SK-N-SH (cell line): ENCODE data around the gene BNIP1. TPM values are rescaled to one million over a fixed set of nuclear protein-coding genes. Genes with fewer than 3 reads are reported as not detected.

ENCODE experiments used
- CTCF ChIA-PET: fragments of 300-600, 350-600 bp; formaldehyde crosslinking; extraction: SDS; loops from one replicate; lab custom pipeline; 2021; lab: Yijun Ruan, JAX
- POLR2A ChIA-PET: fragments of 350-600 bp; sonication (Branson Sonifier 250); formaldehyde crosslinking; extraction: SDS; loops from one replicate; lab custom pipeline; 2020; ENCODE audit warnings: antibody characterized with exemption, inconsistent platforms; lab: Yijun Ruan, JAX
- DNase-seq: peaks from one replicate; pipeline ENCODE4 v3.0.0; 2012
- H2AFZ ChIP-seq: fragments of 200-600 bp; sonication (generic); 2 replicates; pipeline ENCODE4 v1.8.1; 2016; ENCODE audit warnings: antibody characterized with exemption, mild to moderate bottlenecking, low read depth
- H3F3A ChIP-seq: fragments of 200-600 bp; sonication (generic); replicated peaks from 2 replicates; pipeline ENCODE3; 2016; ENCODE audit warnings: antibody characterized with exemption, mild to moderate bottlenecking; ENCODE audit not compliant: insufficient read depth
- H3K27ac ChIP-seq, 2 experiments: fragments of 200-500 bp in 1 of 2; fragments of 200-600 bp in 1 of 2; sonication (Bioruptor generic) in 1 of 2; sonication (generic), shearing (Covaris generic) in 1 of 2; 2 replicates each; pipeline versions ENCODE4 v1.5.1 to v1.6.1; 2014 to 2016; ENCODE audit warnings: low read depth in 2 of 2, inconsistent platforms in 1 of 2, low read length in 1 of 2, mild to moderate bottlenecking in 1 of 2, mixed read lengths in 1 of 2
- H3K27me3 ChIP-seq: fragments of 200-600 bp; sonication (generic), shearing (Covaris generic); 2 replicates; pipeline ENCODE4 v1.6.1; 2016; ENCODE audit warnings: mixed run types; ENCODE audit not compliant: insufficient read depth
- H3K36me3 ChIP-seq, 2 experiments: fragments of 200-500 bp in 1 of 2; fragments of 200-600 bp in 1 of 2; sonication (Bioruptor generic) in 1 of 2; sonication (generic) in 1 of 2; replicated peaks in 1 of 2; 2 replicates each; pipeline versions ENCODE3 to v1.5.1; 2014 to 2016; ENCODE audit warnings: low read length in 1 of 2, mild to moderate bottlenecking in 1 of 2; ENCODE audit not compliant: insufficient read depth in 2 of 2, control insufficient read depth in 1 of 2
- H3K4me1 ChIP-seq, 2 experiments: fragments of 200-500 bp in 1 of 2; fragments of 200-600 bp in 1 of 2; sonication (Bioruptor generic) in 1 of 2; sonication (generic), shearing (Covaris generic) in 1 of 2; 2 replicates each; pipeline versions ENCODE4 v1.5.1 to v1.6.1; 2014 to 2016; ENCODE audit warnings: low read depth in 1 of 2, low read length in 1 of 2, mixed run types in 1 of 2; ENCODE audit not compliant: insufficient read depth in 2 of 2, control insufficient read depth in 1 of 2
- H3K4me2 ChIP-seq: fragments of 200-600 bp; sonication (generic), shearing (Covaris generic); 2 replicates; pipeline ENCODE4 v1.6.1; 2017; ENCODE audit warnings: mixed run types
- H3K4me3 ChIP-seq, 2 experiments: fragments of 200-500 bp in 1 of 2; fragments of 200-600 bp in 1 of 2; sonication (Bioruptor generic) in 1 of 2; sonication (generic), shearing (Covaris generic) in 1 of 2; 2 replicates each; pipeline versions ENCODE4 v1.5.1 to v1.8.1; 2014 to 2016; ENCODE audit warnings: low read depth in 2 of 2, inconsistent platforms in 1 of 2, low read length in 1 of 2, mild to moderate bottlenecking in 1 of 2, mixed read lengths in 1 of 2, moderate library complexity in 1 of 2
- H3K79me2 ChIP-seq: fragments of 200-600 bp; sonication (generic); 2 replicates; pipeline ENCODE4 v1.8.1; 2017; ENCODE audit warnings: mild to moderate bottlenecking; ENCODE audit not compliant: insufficient read depth
- H3K9ac ChIP-seq: fragments of 200-600 bp; sonication (generic); 2 replicates; pipeline ENCODE4 v1.6.1; 2017; ENCODE audit warnings: mixed run types
- H3K9me2 ChIP-seq: fragments of 200-600 bp; sonication (generic); 2 replicates; pipeline ENCODE4 v1.6.1; 2017; ENCODE audit warnings: mixed run types
- H3K9me3 ChIP-seq: fragments of 200-600 bp; sonication (generic); 2 replicates; pipeline ENCODE4 v1.6.1; 2017; ENCODE audit warnings: mixed run types, mild to moderate bottlenecking, moderate library complexity
- H4K20me1 ChIP-seq: fragments of 200-600 bp; sonication (generic); 2 replicates; pipeline ENCODE4 v1.6.1; 2017; ENCODE audit warnings: mild to moderate bottlenecking, mixed run types; ENCODE audit not compliant: insufficient read depth
- CHD2 ChIP-seq: fragments of 150-350 bp; IDR thresholded peaks from 2 replicates; pipeline ENCODE4 v1.6.1; 2018; ENCODE audit warnings: low read length; ENCODE audit not compliant: partially characterized antibody
- EP300 ChIP-seq, 2 experiments: IDR thresholded peaks; 2 replicates each; pipeline versions ENCODE4 v1.4.0 to v1.6.1; 2012; ENCODE audit warnings: borderline replicate concordance in 1 of 2, low read depth in 1 of 2, low read length in 1 of 2
- FOXJ3 ChIP-seq: sonication (generic); formaldehyde crosslinking; IDR thresholded peaks from 2 replicates; pipeline ENCODE4 v1.5.1; 2020; ENCODE audit warnings: mild to moderate bottlenecking, missing genetic modification reagents
- FOXM1 ChIP-seq: IDR thresholded peaks from 2 replicates; pipeline ENCODE4 v1.4.0; 2012; ENCODE audit warnings: low read depth, mild to moderate bottlenecking
- GABPA ChIP-seq: IDR thresholded peaks from 2 replicates; pipeline ENCODE4 v1.4.0; 2012; ENCODE audit warnings: low read depth, mild to moderate bottlenecking
- JUND ChIP-seq: IDR thresholded peaks from 2 replicates; pipeline ENCODE4 v1.4.0; 2012
- MAX ChIP-seq: IDR thresholded peaks from 2 replicates; pipeline ENCODE4 v1.4.0; 2012; ENCODE audit warnings: low read depth
- MEF2A ChIP-seq: IDR thresholded peaks from 2 replicates; pipeline ENCODE4 v1.4.0; 2012; ENCODE audit warnings: low read depth, borderline replicate concordance
- NRF1 ChIP-seq: IDR thresholded peaks from 2 replicates; pipeline ENCODE4 v1.6.1; 2012; ENCODE audit warnings: low read depth, mild to moderate bottlenecking, low read length
- REST ChIP-seq: IDR thresholded peaks from 2 replicates; pipeline ENCODE4 v1.6.1; 2012; ENCODE audit warnings: mild to moderate bottlenecking, low read depth, low read length, moderate library complexity
- SMC3 ChIP-seq: IDR thresholded peaks from 2 replicates; pipeline ENCODE4 v1.6.1; 2012; ENCODE audit warnings: low read depth, low read length, improper control_type of control experiment
- TCF12 ChIP-seq: IDR thresholded peaks from 2 replicates; pipeline ENCODE4 v1.4.0; 2012
- WGBS: methylation state at CpG from one replicate; pipeline ENCODE4 v1.1.6; 2017; ENCODE audit warnings: low lambda C conversion rate; 5-methylcytosine and 5-hydroxymethylcytosine counted together
- polyA plus RNA-seq, 3 experiments: library from polyadenylated mRNA; depleted of rRNA; stranded (reverse); fragments of >200 nt; gene quantifications; 2 replicates each; pipeline ENCODE4 v1.2.3, GENCODE V29; 2012
- TF ChIP-seq, protein P1 (sequence below): fragments of 150-350 bp; IDR thresholded peaks from 2 replicates; pipeline ENCODE4 v1.6.1; 2017; ENCODE audit warnings: antibody characterized with exemption, low read length, low read depth, borderline replicate concordance
- TF ChIP-seq, protein P2 (sequence below): IDR thresholded peaks from 2 replicates; pipeline ENCODE4; 2012

The BNIP1 gene
- polyA plus RNA-seq, 1 of the 3 experiments (the other 2 are of a cell fraction) = 16.7 TPM

- no peaks in the 10 kb centered on the region for H3K9me3 ChIP-seq
- no peaks in the 10 kb centered on the region for H3K36me3 ChIP-seq
- POLR2A ChIA-PET = no interaction called here
- no peak for DNase-seq
- no peak overlapping the region for H3K9ac ChIP-seq
- WGBS = 58% methylated on average over 7 of the region's 7 CpGs
- no peak overlapping the region for H3K4me3 ChIP-seq
- H3K4me2 ChIP-seq = no peak overlapping the region
- H4K20me1 ChIP-seq = no peaks in the 10 kb centered on the region
- CTCF ChIA-PET = no interaction called here
- no peaks in the 10 kb centered on the region for H3K79me2 ChIP-seq
- TF ChIP-seq, protein P1, sequence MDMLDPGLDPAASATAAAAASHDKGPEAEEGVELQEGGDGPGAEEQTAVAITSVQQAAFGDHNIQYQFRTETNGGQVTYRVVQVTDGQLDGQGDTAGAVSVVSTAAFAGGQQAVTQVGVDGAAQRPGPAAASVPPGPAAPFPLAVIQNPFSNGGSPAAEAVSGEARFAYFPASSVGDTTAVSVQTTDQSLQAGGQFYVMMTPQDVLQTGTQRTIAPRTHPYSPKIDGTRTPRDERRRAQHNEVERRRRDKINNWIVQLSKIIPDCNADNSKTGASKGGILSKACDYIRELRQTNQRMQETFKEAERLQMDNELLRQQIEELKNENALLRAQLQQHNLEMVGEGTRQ = no peak
- TF ChIP-seq FOXM1 (no peak), TCF12 (no peak), FOXJ3 (no peak), NRF1 (no peak), MAX (no peak), SMC3 (no peak), EP300 (IDR thresholded peaks at IDR 0.05; ENCODE audit: borderline replicate concordance in 1 of 2, low read depth in 1 of 2, low read length in 1 of 2) (no peak), JUND (no peak), GABPA (no peak), CHD2 (no peak), REST (no peak), MEF2A (no peak)
- TF ChIP-seq, protein P2, sequence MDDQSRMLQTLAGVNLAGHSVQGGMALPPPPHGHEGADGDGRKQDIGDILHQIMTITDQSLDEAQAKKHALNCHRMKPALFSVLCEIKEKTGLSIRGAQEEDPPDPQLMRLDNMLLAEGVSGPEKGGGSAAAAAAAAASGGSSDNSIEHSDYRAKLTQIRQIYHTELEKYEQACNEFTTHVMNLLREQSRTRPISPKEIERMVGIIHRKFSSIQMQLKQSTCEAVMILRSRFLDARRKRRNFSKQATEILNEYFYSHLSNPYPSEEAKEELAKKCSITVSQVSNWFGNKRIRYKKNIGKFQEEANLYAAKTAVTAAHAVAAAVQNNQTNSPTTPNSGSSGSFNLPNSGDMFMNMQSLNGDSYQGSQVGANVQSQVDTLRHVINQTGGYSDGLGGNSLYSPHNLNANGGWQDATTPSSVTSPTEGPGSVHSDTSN = no peak
- H3K27ac ChIP-seq = no peak overlapping the region
- peaks cover 26% of the 10 kb centered on the region; the same call in 1 of the 2 replicates for H3K27me3 ChIP-seq
- no peaks in the 10 kb centered on the region for H3K9me2 ChIP-seq
- no peak overlapping the region for H2AFZ ChIP-seq
- no peaks in the 10 kb centered on the region for H3F3A ChIP-seq
- H3K4me1 ChIP-seq = no peaks in the 10 kb centered on the region
Observed at GRCh38 chr5:173192561-173192960, 48.2 kb downstream of the BNIP1 start.
